Hematopoietic multipotent progenitor cell treated with erythropoietin and hydrocortisone succinate and interleukin-3 and kit ligand, for 8 days (in vitro differentiated cells): ENCODE results near the gene HES4.

Source experiments
- DNase-seq: peaks from one replicate; pipeline ENCODE4 v3.0.0-alpha.2; 2015

The HES4 gene

DNA sequence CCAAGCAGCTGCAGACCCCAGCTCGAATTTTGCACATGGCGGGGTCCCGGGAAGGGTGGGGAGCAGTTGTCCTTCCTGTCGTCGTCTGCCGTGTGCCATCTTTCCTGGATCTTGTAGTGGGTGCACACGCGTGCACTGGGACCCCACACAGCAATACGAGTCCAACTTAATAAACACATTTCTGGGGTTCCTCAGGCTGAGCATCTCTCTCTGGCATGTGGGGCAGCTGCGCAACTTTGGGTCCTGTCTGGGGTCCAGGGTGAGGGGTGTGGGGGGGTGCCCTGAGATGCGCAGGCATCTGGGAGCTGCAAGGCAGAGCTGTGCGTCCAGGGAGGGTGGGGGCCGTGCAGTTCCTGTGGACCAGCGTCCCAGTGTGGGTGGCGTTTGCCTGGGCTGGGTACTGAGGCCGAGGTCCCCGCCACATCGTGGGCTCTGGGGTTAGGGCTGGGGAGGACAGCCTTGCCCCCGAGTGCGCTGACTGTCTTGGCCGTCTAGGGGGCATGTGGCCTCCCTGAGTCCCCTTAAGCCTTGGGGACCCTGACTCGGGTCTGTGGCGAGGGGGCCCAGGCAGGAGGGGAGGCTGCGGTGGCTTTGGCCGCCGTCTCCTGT is 34.3 kb downstream of the HES4 start:
- DNase-seq: no peak

DNA sequence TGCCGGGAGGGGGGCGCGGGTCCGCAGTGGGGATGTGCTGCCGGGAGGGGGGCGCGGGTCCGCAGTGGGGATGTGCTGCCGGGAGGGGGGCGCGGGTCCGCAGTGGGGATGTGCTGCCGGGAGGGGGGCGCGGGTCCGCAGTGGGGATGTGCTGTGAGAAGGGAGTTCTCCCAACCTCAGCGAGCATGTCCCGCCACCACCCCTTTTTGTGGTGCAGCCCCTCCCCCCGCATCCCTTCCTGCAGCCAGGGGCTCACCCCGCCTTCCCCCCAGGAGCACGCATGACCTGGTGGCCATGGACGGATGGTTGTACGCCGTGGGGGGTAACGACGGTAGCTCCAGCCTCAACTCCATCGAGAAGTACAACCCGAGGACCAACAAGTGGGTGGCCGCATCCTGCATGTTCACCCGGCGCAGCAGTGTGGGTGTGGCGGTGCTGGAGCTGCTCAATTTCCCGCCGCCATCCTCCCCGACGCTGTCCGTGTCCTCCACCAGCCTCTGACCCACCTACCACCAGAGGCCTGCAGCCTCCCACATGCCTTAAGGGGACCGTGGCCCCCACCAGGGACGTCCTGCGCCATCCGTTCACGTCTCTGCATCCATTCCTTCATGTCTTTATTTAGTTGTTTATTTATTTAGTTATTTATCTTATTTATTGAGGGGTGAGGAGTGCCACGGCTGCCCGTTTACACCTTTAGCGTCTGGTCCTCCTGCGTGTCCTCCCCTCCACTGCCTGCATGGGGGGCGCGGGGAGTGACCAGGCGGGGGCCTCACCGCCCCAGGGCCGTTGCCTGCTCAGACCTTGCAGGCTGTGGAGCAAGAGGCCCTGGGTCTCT is 35.0 kb downstream of the HES4 start:
- no peak for DNase-seq

DNA sequence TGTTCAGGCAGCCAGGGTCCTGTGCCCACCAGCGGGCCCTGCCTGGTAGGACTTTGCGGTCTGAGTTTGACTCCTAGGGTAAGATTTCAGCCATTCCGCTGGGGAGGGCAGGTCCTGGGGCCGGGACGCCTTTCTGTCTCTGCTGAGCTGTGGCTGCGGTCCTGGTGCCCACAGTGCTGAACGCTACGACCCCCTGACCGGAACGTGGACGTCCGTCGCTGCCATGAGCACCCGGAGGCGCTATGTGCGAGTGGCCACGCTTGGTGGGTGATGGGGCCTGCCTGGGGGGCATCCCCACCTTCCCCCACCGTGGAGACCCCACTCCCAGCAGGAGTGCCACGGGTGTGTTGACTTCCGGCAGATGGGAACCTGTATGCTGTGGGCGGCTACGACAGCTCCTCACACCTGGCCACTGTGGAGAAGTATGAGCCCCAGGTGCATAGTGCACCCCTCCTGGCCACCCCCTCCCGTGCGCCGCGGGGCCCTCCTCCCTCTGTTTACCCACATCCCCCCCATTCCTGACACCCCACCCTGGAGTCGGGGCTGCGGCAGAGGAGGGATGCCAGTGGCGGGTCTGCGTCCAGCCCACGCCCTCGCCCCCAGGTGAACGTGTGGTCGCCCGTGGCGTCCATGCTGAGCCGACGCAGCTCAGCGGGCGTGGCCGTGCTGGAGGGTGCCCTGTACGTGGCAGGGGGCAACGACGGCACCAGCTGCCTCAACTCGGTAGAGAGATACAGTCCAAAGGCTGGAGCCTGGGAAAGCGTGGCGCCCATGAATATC is 36.0 kb downstream of the HES4 start:
- no peak for DNase-seq

DNA sequence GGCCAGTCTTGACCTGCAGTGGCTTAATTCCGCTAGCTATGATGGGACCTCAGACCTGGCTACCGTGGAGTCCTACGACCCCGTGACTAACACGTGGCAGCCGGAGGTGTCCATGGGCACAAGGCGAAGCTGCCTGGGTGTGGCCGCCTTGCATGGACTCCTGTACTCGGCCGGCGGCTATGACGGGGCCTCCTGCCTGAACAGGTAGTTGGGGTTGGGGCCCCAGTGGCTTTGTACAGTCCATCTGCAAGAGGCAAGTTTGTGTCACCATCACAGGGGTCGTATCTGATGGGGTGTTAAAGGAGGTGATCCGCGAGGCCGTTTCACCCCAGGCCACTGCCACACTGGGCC is 36.6 kb downstream of the HES4 start:
- no peak for DNase-seq

DNA sequence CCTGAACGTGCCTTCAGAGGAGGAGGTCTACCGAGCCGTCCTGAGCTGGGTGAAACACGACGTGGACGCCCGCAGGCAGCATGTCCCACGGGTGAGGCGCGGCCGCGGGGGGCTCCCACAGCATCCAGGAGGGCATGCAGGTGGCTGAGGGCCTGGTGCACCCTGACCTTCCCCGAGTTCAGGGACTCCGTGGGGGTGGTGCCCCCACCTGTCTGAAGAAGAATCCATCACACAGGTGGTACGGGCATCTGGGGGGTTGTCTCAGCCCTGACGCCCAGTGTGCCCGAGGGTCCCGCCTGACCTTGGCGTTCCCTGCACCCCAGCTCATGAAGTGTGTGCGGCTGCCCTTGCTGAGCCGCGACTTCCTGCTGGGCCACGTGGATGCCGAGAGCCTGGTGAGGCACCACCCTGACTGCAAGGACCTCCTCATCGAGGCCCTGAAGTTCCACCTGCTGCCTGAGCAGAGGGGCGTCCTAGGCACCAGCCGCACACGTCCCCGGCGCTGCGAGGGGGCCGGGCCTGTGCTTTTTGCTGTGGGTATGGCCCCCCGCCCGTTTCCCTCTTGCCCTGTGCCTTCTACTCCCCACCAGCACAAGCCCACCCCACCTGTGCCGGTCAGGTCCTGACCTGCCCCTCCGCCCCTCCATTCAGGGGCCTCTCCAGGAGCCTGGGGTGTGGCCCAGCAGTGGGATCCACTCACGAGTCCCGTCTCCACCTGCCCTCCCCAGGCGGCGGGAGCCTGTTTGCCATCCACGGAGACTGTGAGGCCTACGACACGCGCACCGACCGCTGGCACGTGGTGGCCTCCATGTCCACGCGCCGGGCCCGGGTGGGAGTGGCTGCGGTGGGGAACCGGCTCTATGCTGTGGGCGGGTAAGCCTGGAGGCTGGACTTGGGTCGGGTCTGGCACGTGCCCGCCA is 37.3 kb downstream of the HES4 start:
- no peak for DNase-seq

DNA sequence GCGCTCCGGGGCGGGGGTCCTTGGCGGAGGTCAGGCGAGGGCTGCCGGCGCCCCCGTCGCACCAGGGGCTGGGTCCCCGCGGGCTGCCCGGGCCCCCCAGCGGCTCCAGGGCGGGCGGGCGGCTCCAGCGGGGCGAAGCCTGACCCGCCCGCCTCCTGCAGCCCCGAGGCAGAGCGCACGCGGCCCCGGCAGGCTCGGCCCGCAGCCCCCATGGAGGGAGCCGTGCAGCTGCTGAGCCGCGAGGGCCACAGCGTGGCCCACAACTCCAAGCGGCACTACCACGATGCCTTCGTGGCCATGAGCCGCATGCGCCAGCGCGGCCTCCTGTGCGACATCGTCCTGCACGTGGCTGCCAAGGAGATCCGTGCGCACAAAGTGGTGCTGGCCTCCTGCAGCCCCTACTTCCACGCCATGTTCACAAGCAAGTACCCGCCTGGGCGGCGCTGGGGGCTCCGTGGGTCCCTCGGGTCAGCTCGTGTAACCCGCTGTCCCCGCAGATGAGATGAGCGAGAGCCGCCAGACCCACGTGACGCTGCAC is 38.7 kb downstream of the HES4 start:
- no peak for DNase-seq

DNA sequence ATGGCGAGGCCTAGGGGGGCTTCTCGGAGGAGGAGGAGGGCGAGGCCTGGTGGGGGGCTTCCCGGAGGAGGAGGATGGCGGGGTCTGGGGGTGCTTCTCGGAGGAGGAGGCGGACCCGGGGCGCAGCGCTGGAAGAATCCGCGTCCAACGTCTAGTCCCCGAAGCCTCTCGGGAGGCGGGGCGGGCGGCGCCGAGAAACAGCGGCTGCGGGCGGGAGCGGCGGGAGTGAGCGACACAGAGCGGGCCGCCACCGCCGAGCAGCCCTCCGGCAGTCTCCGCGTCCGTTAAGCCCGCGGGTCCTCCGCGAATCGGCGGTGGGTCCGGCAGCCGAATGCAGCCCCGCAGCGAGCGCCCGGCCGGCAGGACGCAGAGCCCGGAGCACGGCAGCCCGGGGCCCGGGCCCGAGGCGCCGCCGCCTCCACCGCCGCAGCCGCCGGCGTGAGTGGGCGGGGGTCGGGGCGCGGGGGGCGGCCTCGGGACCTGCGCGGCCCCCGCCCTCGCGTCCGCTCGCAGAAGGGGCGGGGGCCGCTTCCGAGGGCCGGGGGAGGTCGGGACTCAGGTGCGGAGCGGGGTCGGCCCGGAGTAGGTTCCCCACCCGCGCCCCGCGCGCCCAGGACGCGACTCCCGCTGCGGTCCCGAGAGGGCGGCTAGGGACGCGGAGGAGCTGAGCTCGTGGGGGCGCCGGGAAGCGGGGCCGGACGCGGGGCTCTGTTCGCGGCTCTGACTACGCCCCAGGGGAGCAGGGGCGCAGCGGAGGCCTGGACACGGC is 39.4 kb downstream of the HES4 start, which contains the start of gene KLHL17:
TSS of gene KLHL17 (plus strand) at position 222 of the 769 bp plus-strand sequence. CDS start at position 332, 110 bp downstream.
- DNase-seq: peak; percentile 63

DNA sequence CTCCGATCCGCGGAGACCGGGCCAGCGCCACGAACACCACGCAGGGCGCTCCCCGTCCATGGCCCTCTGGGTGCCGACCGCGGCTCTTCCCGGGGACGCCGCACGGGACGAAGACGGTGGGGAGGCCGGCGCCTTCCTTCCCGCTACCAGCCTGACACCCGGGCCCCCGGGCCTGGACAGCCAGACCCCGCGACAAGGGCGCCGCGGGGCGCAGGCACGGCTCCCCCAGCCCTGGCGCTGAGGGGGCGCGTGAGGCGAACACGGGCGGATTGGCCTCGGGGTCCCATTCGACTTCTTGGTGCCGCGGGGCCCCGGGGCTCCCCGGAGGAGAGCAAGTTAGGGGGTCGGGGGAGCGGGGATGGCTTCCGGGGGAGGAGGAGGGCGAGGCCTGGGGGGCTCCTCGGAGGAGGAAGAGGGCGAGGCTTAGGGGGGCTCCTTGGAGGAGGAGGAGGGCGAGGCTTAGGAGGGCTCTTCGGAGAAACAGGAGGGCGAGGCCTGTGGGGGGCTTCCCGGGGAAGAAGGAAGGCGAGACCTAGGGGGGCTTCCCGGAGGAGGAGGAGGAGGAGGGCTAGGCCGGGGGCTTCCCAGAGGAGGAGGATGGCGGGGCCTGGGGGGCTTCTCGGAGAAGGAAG is 40.0 kb downstream of the HES4 start:
- no peak for DNase-seq

DNA sequence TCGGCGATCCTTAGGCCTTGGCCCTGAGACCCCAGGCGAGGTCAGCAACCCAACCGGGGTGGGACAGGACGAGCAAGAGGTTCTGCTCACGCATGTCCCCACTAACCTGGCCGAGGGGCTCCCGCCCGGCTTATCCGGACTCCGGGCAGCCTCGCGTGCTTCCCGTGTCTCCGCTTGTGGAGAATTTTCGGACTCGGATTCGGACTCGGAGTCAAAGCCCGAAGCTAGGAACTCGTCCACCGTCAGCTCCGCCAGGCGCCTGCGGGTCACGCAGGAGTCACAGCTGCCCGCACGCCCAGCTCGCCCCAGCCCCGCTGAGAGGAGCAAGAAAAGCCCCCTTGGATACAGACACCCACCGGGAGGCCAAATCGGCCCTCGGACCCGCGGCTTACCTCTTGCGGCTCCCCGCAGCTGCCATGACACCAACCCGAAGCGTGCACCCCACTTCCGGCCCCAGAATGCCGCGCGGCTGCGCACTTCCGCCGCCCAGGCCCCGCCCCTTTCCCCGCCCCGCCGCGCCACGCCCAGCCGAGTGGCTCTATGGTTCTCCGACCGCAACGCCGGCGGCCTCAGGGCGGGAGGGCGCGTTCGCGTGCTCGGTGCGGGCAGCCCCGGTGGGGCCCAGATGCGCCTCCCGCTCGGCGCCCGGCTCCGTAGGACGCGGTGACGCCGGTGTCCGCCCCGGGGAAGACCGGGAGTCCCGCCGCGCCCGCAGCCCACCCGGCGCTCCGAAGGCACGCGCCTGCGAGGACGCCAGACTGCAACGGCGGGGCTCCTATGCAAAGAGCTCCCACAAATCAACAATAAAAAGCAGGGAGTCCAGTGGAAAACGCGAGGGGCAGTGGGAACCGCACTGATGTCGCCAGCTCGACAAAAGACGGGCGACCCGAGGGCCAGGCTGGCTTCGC is 40.8 kb downstream of the HES4 start, which contains the start of gene NOC2L:
TSS of gene NOC2L (minus strand) at position 434 of the 908 bp plus-strand sequence. CDS start at position 418, 16 bp downstream.
- DNase-seq: peak; percentile 85

DNA sequence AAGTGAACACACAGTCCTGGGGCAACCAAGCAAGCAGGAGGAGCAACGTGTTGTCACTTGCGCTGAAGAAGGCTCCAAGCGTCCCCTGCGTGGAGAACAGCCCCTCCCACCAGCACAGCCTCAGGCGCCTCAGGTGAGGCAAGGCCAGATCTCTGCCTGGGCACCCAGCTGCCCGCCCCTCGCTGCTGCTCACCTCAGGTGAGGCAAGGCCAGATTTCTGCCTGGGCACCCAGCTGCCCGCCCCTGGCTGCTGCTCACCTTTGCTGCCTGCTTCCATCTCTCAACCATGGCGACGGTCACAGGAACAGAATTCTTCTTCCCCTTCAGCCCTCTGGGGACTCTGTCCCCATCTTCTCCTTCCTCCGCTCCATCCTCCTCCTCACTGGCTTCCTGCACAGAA is 43.3 kb downstream of the HES4 start:
- no peak for DNase-seq

DNA sequence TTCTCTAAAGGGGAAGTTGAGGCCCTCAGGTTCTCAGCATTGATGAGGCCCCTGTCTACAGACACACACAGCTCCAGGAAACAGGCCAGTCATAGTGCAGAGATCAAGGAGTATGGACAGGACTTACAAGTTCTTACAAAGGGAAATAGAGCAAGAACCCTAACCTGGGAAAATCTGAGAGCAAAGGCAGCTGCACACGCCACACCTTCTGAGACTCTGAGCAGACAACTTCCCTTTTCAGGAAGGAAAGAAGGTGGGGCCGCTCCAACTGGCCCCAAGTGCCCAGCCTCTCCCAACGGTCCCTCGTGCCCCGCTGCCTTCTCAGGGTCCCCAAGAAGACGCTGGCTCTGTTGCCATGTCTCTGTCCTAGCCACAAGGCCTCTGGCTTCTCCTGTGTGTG is 44.4 kb downstream of the HES4 start:
- no peak for DNase-seq

DNA sequence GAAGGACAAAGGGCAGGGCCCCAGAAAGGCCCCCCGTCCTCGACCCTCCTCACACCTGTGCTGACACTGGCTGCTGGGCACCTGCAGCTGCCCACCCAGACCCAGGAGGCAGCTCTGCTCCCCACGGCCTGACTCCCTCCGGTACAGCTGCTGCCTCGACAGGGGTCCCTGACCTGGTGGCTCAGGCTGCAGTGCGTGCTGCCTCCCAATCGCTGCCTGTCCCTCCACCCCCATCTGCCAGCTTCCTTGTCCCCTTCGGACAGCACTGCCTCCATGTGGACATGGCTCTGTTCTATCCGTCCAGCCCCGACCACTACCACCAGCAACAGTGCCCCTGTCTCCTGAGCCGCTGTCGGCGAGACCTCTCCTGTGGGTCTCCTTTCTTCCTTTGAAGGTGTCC is 45.0 kb downstream of the HES4 start:
- DNase-seq: no peak

DNA sequence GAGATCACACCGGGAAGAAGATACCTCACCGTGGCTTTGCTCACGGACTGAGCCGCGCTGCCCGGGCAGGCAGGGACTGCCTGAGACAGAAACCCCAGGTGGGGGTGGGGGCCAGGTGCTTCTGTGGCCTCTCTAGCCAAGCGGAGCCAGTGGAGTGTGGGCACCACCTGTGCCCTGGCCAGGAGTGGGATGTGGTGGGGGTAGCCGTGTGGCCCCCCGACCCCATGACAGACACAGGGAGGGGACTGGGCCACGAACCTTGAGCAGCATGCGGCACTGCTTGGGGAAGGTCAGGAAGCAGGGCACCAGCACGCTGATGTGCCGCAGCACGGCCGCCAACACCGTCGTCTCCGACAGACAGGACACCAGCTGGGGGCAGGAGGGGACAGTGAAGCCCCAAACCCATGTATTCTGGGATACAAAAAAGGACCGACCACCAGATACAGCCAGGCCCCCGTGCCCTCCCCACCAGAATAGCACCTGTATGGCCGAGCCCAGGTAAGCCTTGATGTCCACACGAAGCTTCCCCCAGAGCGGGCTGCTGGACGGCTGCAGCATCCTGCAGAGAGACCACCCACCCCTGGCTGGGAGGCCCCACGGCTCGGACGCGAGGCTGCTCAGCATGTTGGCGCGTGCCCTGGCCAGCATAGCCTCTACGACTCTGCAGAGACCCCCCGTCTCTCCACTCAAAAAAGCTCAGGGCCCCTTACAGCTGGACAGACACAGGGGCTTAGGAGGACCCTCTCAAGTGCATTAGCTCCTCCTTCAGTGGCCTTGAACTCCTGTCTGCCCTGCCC is 46.2 kb downstream of the HES4 start:
- DNase-seq: no peak

DNA sequence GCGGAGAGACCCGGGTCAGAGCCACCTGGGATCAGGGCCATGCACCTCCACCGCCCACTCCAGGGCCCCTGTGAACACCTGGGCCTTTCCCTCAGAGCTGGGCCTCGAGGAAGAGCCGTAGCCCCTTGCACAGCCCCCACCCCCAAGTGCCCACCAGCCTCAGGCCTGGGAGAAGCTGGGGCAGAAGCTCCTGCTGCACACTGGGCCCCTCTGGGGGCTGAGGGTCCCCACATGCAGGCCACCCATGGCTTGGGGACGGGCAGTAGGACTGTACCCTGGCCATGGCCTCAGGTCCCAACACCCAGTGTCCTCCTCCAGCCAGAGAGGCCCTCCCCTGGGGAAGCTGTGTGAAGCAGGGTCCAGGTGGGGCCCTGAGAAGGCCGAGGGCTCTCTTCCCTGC is 47.3 kb downstream of the HES4 start:
- no peak for DNase-seq

DNA sequence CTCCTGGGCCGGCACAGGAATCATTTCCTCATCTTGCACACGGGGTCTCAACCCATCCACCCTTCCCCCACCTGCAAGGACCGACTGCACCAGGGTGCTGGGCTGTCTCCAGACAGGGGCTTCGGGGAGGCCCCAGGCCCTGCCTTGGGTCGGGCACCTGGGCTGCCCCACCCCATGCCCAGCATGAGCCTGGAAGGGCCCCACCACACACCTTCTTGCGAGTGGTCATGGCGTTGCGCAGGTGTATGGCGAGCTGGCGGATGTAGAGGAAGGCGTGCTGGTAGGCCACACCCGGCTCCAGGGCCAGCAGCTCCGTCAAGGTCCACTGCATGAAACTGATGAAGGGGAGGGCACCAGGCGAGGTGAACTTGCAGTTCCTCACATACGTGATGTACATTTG is 47.7 kb downstream of the HES4 start:
- no peak for DNase-seq

DNA sequence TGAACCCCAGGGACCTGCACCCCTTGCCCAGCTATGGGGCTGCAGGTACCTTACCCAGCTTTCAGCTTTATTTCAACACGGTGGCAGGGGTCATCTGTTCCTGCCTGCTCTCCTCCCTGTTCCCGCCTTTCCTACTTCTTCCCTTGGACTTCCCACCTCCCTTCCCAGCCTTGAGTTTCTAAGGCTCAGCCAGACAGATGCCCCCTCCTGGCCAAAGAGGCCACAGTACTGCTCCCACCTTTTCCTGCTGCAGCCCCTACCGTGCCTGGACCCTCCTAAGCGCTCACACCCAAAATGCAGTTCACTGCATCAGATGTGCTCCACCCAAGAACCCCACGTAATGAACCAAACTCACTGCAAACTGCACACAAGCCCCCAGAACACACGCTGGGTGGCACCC is 48.5 kb downstream of the HES4 start:
- no peak for DNase-seq

DNA sequence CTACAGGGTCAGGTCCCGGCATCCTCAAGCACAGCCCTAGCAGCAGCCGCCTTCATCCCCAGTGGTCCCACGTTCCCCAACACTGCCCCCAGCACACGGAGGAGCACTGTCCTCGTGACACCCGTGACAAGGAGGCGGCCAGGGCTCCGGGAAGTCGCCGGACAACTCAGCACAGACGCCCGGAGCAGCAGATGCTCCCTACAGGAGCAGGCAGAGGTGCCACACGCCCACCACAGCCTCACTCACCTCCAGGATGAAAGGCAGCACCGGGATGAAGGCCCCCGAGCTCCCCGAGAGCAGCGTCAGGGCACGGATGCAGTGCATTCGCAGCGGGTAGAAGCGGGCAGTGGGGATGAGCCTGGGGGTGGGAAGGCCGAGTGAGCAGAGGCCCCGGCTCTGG is 49.0 kb downstream of the HES4 start:
- no peak for DNase-seq

DNA sequence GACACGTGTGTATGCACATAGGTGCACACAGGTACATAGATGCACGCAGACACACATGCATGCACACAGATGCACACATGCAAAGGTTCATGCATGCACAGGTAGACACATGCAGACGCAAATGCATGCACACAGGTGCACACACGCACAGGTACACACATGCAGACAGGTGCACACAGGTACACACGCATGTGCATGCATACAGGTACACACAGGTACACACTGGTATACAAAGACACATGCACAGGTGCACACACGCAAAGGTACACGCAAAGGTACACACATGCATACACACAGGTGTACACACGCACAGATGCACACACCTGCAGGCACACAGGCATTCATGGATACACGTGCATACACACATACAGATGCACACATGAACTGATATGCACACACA is 49.6 kb downstream of the HES4 start:
- DNase-seq: no peak
